GM18508 (cell line): Measurements from ENCODE around the gene INTS1.

Experiments
- ATAC-seq: cut with Tn5 transposase; IDR thresholded peaks from one replicate; pipeline ENCODE4 v1.9.1; 2021; ENCODE audit warnings: moderate number of reproducible peaks; ENCODE audit not compliant: insufficient read depth, unreplicated experiment

The INTS1 gene, protein sequence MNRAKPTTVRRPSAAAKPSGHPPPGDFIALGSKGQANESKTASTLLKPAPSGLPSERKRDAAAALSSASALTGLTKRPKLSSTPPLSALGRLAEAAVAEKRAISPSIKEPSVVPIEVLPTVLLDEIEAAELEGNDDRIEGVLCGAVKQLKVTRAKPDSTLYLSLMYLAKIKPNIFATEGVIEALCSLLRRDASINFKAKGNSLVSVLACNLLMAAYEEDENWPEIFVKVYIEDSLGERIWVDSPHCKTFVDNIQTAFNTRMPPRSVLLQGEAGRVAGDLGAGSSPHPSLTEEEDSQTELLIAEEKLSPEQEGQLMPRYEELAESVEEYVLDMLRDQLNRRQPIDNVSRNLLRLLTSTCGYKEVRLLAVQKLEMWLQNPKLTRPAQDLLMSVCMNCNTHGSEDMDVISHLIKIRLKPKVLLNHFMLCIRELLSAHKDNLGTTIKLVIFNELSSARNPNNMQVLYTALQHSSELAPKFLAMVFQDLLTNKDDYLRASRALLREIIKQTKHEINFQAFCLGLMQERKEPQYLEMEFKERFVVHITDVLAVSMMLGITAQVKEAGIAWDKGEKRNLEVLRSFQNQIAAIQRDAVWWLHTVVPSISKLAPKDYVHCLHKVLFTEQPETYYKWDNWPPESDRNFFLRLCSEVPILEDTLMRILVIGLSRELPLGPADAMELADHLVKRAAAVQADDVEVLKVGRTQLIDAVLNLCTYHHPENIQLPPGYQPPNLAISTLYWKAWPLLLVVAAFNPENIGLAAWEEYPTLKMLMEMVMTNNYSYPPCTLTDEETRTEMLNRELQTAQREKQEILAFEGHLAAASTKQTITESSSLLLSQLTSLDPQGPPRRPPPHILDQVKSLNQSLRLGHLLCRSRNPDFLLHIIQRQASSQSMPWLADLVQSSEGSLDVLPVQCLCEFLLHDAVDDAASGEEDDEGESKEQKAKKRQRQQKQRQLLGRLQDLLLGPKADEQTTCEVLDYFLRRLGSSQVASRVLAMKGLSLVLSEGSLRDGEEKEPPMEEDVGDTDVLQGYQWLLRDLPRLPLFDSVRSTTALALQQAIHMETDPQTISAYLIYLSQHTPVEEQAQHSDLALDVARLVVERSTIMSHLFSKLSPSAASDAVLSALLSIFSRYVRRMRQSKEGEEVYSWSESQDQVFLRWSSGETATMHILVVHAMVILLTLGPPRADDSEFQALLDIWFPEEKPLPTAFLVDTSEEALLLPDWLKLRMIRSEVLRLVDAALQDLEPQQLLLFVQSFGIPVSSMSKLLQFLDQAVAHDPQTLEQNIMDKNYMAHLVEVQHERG (N-terminal part only)

DNA sequence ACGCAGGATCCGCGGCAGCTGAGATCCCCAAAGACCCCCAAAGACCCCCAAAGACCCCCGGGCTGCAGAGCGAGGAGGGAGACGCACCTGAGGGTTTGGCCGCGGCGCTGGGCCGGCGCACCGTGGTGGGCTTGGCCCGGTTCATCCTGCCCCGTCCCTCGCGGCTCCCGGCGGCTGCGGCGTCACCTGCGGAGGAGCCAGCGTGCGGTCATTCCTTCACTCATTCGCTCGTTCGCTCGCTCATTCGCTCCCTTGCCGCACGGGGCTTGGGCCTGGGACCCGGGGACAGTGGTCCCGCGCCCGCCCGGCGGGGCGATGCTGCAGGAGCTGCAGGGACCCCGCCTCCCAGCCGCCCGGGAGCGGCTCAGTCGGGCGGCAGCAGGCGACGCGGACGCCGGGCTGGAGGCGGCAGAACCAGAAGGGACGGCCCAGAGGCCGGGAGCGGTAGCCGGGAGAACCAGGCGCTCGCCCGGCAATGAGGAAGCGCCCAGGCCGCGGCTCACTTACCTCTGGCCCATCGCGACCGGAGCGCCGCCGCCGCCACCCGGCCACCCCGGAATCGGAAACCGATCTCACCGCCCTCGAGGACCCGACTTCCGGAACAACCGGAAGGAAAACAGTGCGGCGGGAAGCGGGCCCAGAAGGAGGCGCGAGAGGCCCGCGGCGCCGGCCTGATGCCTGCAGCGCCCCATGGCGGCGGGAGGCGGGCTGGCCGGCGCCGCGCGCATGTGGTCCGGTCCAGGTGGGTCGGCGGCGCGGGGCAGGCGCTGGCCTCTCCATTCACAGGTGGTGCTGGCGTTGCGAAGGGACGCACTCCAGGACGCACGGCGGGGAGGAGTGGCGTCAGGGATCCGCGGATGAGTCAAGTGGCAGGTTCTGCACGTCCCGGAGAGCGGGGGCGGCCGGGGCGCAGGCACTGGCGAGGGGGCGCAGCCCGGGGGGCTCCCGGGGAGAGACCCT, at the start of gene INTS1:
TSS of gene INTS1 (minus strand) at position 574 of the 960 bp plus-strand sequence. CDS start at position 145, 429 bp downstream.
- no peak for ATAC-seq

DNA sequence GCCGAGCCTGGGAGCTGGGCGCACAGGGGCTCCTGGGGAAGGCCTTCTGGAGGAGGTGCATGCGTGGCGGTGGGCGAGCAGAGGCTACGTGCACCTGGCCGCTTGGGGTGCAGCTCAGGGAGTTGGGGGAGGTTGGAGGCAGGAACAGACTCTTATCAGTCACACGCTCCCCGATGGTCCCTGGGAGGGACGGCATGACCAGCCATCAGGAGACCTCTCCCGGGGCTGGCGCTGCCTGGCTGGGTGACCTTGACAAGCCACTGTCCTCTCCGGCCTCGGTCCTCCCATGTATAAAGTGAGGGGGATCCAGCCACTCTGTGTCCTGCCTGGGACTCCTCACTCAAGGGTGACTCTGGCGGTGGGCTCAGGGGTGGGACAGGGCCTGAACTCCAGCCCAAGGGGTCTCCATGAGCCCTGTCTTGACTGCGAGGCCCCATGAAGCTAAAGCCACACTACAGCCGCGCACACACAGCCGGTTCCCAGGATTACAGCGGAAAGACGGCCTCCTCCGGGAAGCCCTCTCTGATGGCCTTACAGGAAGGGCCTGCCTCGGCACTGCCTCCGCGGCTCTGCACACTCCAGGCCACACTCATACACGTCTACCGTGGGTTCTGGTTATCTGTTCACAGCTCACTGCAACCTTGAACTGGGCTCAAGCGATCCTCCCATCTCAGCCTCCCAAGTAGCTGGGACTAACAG, 49.5 kb upstream of the INTS1 start:
- no peak for ATAC-seq

DNA sequence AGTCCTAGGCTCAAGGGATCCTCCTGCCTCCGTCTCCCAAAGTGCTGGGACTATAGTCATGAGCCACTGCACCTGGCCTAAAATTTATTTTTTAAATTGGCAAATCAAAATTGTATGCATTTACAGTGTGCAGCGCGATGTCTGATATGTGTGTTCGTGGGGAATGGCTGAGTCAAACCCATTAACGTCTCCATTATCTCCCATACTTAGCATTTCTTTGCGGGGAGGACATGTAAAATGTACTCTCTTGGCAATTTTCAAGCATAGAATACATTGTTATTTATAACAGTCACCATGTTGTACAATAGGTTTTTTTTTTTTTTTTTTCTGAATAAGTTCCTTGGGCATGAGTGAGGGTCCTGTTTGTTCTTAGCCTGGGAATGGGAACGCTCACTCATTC, 48.0 kb upstream of the INTS1 start:
- no peak for ATAC-seq

DNA sequence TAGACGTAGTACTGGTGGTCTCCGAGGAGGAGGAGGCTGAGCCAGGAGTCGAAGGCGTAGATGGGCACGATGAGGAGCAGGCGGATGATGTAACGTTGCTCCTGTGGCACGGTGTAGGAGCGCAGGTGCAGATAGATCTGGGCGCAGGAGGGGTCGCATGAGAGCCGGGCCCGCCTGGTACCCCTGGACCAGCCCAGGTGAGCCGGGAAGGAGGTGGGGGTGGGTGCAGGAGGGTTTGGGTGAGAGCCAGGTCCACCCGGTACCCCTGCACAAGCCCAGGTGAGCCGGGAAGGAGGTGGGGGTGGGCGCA, 46.6 kb upstream of the INTS1 start:
- no peak for ATAC-seq

DNA sequence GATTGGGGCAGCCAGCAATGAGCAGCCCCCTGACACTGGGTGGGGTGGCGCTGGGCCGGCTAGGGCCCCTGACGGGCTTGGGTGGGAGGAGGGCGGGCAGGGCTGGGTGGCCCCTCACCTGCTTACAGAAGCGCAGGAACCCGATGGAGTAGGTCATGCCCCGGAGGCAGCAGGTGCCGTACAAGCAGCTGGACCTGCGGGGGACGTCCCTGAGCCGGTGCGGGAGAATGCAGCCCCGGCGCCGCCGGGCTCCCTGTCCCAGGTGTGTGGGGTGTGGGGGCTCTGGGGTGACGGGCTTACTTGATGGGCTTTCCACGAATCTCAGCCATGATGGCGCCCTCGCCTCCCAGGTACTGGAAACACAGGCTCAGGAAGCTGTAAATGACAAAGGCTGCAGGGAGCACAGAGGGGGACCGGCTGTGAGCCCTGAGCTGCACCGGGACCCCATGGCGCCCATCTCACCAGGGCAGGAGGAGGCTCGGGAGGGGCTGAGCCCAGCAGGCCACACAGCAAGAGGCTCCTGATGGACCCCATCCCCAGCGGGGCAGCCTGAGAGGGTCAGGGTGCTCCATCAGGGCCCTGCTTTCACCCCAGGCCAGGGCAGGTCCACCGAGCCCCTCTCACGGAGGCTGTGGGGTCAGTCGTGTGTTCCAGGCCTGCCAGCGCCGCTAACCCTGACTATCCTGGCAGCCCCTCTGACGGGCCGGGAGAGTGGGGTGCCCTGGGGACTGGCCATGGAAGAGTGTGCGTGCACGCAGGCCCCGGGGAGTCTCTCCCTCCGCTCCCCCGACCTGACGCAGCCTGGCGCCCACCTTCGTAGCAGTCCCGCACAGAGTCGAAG, 46.0 kb upstream of the INTS1 start:
- ATAC-seq: no peak

DNA sequence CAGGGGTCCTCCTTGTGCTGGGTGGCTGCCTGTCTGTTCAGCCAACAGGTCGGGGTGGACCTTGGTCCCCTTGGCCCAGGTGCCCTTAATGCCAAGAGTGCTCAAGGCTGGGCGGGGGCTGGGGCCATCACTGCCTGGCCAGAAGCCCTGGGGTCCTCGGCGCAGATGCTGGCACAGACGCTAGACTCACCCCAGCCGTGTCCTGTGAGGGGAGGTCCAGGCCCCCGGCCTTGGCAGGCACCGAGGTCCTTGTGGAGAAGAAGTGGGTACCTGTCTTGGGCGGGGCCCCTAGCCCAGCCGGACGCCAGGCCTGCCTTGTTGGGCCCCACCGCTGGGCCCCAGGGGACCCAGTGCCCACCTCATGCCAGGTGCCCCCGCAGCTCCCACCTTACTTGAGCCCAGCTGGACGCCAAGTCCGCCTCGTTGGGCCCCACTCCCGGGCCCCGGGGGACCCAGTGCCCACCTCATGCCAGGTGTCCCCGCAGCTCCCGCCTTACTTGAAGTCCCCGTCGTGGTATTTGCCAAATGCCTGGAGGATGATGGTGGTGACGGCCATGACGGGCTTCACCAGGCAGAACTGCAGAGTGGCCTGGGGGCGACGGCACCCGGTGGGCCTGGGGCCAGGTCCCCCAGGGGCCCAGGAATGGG, 45.3 kb upstream of the INTS1 start:
- no peak for ATAC-seq

DNA sequence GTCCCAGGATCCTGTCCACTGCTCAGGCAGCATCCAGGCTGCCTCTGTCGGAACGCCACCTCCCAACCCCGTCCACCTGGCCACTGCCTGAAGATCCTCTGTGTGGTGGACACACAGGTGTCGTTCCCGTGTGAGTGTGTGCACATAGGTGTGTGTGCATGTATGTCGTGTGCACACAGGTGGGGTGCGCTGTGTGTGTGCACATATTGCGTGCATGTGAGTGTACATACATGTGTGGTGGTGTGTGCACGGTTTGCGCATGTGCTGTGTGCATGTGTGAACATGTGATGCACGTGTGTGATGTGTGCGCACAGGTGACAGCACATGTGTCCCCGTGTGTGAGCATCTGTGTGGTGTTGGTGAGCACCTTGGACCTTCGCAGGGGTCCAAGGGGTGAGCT, 44.8 kb upstream of the INTS1 start:
- ATAC-seq: no peak

DNA sequence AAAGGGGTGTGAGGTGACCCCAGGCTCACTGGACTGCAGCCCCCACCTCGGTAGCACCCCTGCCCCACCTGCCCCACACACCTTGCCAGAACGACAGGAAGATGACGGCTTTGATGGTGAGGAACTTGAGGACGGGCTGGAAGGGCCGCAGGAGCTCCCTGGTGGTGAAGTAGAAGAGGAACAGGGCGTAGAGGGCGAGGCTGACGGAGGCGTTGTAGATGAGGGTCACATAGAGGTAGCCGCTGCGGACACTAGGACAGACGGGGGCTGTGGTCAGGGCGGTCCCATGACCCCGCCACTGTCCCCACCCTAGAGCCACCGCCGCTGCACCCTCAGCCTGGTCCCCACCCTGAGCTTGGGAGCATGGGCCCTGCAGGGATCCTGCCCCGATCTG, 44.2 kb upstream of the INTS1 start:
- no peak for ATAC-seq

DNA sequence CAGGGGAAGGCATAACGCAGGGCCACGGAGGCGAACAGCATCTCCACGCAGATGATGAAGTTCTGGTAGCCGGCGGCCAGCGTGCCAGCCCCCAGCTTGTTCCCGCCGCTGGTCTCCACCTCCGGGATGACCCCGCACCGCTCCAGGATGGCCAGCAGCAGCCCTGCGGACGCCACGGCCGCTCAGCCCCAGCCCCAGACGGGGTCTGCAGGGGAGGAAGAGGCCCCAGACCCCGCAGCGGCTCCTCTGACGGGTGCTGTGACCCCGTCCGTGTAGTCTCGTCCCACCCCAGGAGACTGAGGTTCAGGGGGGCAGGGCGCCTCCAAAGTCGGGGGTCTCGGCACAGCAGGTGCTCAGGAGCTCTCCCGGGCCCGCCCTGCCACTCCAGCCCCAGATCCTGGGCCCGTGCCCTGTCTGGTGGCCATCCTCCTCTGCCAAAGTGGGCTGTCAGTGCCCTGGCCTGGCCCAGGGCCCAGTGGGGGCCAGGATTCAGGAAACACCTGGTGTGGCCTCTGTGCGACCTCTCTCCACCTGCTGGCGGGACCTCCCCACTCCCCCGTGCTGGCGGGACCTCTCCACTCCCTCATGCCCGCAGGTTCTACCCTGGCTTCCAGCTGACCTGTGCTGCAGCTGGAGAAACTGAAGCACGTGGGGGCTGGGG, 43.7 kb upstream of the INTS1 start:
- ATAC-seq: no peak

DNA sequence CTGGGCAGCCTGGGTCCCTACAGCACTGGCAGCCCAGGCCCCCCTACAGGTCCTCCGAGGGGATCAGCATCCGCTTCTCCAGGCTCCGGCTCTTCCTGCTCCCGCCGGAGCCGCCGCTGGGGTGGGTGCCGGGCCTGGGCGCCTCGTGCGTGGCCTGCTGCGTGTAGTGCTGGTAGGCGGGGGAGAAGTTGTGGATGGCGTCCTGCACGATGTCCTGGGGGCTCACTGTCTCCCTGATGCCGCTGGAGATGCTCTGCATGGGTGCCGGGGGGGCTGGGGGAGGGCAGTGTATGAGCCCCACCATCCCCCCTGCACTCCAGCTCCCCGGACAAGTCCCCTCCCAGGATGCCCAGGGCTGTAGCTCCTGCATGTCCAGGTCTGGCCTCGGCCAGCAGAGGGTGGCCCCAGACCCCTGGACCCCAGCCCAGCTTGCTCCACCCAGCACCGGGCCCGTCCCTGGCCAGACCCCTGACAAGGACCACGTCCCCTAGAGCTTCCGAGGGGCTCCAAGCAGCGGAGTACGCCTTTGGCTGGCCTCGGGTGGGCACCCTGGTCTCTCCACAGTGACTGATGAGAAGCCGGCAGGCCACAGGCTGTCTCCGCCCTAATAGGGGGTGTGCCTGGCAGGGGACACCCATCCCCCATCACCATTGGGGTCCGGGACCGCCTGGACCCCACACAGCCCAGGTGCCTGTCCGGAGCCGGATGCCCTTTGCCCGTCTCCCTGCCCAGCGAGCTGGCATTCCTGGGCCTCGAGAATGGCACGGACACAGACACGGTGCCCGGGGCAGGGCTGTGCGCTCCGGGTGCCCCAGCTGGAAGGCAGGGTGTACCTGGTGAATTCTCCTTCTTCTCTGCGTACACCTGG, 43.0 kb upstream of the INTS1 start:
- ATAC-seq: no peak

DNA sequence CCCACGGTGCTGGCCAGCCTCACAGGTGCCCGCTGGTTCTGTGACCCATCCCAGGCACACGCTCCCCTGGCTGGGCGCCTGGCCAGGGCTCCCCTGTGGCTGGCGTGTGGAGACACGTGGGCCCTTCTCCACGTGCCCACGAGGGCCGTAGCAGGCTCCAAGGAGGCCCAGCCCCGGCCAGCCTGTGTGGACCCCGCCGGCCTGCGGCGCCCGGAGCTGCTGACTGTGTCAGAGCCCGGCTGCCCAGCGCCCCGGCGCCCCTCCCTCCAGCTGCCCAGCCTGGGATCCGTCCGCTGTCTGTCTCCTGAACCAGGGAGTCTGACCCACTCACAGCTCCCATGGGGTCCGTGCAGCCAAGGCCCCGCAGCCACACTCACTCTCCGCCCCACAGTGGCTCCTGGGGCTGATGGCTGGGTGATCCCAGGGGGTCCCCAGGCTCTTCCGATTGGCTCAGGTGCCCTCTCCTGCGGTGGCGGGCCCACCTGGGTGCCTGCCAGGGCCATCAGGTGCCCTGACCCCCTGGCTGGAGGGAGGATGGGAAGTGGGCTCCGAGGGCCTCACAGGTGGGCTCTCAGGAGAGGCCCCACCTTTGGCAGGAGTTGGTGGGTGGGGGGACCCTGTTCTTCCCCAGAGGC, 42.2 kb upstream of the INTS1 start:
- no peak for ATAC-seq

DNA sequence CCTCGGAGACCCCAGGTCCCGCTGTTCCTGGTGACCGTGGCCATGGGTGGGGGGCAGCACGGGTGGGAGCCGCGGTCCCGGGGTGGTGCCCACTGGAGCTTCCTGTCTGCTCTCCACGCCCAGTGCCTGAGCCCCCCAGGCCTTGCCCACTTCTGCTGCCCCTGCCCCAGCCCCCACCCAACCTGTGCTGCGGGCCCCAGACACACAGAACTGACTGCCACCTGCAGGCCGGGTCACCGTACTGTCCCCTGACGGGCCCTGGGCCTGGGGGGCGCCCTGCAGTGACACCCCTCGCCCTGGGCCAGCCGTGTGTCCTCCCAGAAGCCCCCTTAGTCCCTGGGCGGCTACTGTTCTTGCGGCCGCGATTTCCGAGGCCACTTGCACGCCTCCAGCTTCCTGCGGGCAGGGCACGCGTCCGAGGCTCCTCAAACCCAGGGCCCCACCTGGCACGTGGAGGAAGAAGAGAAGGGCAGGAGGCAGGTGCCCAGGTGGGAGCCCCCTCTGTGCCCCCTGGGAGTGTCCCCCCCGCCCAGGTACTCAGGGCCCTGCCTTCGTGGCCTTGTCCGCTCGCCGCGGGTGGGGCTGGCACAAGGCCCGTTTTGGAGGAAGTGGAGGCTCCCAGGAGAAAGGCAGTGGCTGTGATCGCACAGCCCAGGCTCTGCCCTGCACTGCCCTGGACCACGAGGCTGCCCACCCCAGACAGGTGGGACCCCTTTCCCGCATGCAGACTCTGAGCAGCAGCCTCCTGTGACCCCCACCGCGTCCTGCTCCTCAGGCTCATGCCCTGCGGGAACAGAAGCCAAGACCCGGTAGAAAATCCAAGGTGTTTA, 41.4 kb upstream of the INTS1 start:
- no peak for ATAC-seq

DNA sequence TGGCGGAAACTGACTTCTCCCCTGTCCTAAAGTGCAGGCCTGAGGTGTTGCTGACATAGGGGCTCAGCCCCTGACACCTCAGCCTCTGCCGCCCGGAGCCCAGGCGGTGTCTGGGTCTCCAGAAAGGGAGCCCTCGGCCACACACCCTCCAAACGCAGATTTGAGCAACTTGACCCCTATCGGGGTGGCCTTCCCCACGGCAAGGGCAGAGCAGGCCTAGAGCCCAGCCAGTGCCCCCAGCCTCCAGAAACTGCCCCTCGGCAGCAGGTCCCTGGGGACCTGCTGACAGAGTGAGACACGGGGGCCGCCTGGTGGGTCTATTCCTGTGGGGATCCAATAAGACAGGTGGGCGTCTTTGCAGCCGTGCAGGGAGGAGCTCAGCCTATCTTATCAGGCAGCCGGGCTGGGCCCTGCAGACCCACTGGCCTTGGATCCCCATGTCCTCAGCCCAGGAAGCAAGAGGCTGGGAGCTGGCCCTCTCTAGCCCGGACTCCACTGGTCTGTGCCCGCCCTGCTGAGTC, 40.8 kb upstream of the INTS1 start:
- ATAC-seq: no peak

DNA sequence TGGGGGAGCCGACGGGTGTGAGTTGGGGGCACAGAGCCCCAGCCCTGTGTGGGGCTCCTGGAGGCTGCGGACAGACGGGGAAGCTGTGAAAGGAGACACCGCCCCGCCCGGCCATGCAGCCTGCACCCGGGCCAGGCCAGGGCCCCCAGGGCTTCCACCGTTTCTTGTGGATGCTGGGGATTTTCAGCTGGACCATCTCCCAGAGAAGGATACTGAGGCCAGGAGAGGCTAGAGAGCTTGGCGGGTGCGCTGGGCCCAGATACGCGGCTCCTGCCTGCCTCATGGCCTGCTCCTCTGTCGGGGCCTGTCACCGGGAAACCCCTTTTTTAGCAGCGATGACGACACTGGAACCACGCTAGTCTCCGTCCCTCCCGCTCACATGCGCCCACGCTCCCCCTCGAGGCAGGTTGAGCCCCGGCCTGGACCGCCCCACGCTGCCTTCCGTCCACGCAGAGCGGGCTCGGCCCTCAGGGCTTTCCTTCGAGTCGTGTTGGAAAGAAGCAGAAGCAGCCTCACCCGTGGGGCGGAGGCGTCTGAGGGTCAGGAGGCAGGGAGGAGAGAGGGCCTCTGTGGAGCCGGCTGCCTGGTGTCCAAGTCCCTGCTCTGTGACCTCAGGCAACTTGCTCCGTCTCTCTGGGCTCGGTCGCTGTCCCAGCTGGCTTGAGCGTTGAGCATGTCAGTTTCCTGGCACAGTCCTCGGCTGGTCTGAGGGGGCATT, 40.1 kb upstream of the INTS1 start:
- ATAC-seq: no peak
